IPS DF 6.9 (cell line): ENCODE measurements around the gene HCFC2.

Experiments used
- DNase-seq: peaks from one replicate; pipeline ENCODE4 v3.0.0-alpha.2; 2013; ENCODE audit warnings: low read depth, low spot score
- H3K27ac ChIP-seq: one replicate; pipeline ENCODE4 v1.5.1; 2013; ENCODE audit warnings: low read length, control low read depth
- H3K27me3 ChIP-seq: 2 replicates; pipeline ENCODE4 v1.6.1; 2013; ENCODE audit warnings: mild to moderate bottlenecking, low read length; ENCODE audit not compliant: control insufficient read depth, insufficient read depth
- H3K36me3 ChIP-seq: 2 replicates; pipeline ENCODE4 v1.6.1; 2013; ENCODE audit warnings: low read length; ENCODE audit not compliant: control insufficient read depth, insufficient read depth
- H3K4me1 ChIP-seq: 2 replicates; pipeline ENCODE4 v1.6.1; 2013; ENCODE audit warnings: low read length; ENCODE audit not compliant: control insufficient read depth, insufficient read depth
- H3K4me3 ChIP-seq: 2 replicates; pipeline ENCODE4 v1.5.1; 2013; ENCODE audit warnings: mild to moderate bottlenecking, low read length
- H3K9me3 ChIP-seq: 2 replicates; pipeline ENCODE4 v1.6.1; 2013; ENCODE audit warnings: low read length, inconsistent platforms; ENCODE audit not compliant: control insufficient read depth, insufficient read depth
- WGBS: extraction: QIAGEN DNeasy Blood & Tissue Kit; methylation state at CpG from one replicate; pipeline ENCODE4 v1.1.7; 2013; ENCODE audit warnings: mixed read lengths, missing lambda C conversion rate; ENCODE audit not compliant: insufficient read length, insufficient coverage; 5-methylcytosine and 5-hydroxymethylcytosine counted together

The HCFC2 gene

DNA sequence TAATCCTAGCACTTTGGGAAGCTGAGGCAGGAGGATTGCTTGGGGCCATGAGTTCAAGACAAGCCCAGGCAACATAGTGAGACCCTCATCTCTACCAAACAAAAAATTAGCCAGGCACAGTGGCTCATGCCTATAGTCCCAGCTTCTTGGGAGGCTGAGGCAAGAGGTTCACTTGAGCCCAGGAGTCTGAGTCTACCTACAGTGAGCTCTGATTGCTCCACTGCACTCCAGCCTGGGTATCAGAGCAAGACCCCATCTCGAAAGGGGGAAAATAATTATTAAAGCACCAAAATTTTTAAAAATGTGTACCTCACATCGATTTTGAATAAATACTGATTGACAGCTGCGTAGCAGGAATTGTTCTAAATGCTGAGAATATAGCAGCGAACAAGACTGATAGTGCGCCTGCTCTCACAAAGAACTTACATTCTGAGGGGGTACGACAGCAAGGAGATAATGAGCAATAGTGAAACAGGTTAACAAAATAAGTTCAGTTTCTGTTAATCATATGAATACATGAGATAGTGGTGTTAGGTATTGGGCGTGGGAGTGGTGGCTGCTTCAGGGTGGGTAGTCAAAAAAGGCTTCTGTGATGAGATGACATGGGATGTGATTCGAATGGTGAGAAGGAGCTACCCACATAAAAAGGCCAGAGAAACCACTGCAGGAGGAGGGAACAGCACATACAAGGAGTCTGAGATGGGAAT, 19.6 kb downstream of the HCFC2 start:
- no CpG with 5 or more reads among the region's 8 CpGs for WGBS
- Histone ChIP-seq H3K4me1 (no peaks in the 10 kb centered on the region), H3K4me3 (no peak overlapping the region), H3K27me3 (0 out of 2 replicates have a peak, but pooled peaks cover 2% of the 10 kb centered on the region), H3K36me3 (no peaks in the 10 kb centered on the region), H3K27ac (no peak overlapping the region), H3K9me3 (no peaks in the 10 kb centered on the region)
- DNase-seq = no peak

DNA sequence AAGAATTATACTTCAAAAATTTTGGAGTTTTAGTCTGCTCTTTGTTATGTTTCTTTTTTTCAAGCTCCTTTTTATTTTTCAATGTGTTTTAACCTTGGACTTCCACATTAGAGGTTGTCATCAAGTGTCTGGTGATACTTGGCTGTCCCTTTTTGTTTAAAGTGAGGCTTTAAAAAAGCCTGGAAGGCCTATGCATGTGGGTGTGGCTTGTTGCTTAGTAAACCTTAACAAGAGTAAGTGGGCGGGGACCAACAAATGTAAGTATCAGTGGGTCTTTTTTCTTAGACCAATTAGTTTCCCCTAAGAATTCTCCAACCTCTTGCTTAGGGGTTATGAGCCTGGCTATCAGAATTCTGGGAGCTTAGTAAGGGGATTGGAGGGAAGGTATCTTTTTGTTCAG, 26.4 kb downstream of the HCFC2 start:
- H3K27ac ChIP-seq = no peak overlapping the region
- no peaks in the 10 kb centered on the region for H3K9me3 ChIP-seq
- no peaks in the 10 kb centered on the region for H3K27me3 ChIP-seq
- no peak for DNase-seq
- no CpG with 5 or more reads among the region's 1 CpG for WGBS
- H3K36me3 ChIP-seq = no peaks in the 10 kb centered on the region
- H3K4me3 ChIP-seq = no peak overlapping the region
- H3K4me1 ChIP-seq = no peaks in the 10 kb centered on the region

DNA sequence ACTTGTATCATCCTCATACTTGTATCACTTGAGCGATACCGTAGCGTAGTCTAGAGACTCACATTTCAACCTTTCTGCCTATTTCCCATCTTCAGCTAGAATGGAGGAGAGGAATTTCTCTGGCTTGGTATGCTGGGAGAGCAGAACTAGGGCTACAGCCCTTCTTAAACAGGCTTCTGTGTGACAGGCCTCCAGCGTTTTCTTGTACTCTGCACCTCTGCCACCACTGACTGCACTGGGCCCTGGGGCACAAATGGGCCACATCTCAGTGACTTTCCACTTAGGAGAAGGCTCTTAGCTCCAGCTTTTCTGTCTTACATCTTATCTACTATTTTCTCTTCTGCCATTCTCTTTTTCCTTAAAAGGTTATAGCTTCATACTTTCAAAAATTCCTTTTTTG, 26.8 kb downstream of the HCFC2 start:
- WGBS = no CpG with 5 or more reads among the region's 4 CpGs
- H3K4me3 ChIP-seq = no peak overlapping the region
- H3K9me3 ChIP-seq = no peaks in the 10 kb centered on the region
- no peak overlapping the region for H3K27ac ChIP-seq
- H3K27me3 ChIP-seq = no peaks in the 10 kb centered on the region
- H3K36me3 ChIP-seq = no peaks in the 10 kb centered on the region
- H3K4me1 ChIP-seq = no peaks in the 10 kb centered on the region
- DNase-seq = no peak

DNA sequence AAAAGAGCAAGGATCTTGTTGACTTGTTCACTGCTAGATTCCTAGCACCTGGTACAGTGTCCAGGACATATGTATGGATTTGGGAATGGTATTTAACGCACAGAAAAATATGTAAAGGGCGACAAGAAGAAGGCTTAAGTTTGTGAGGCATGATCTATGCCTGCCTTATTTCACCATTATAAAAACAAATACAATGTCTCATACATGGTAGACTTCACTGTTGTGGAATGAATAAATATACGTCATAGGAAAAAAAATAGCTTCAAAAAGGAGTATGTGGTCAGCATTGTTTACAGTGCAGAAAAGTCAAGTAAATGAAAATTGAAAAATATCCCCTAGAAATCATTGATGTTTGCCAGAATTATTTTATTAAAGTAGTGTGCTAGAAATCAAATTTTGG, 30.0 kb downstream of the HCFC2 start:
- Histone ChIP-seq H3K36me3 (no peaks in the 10 kb centered on the region), H3K27ac (no peak overlapping the region), H3K9me3 (no peaks in the 10 kb centered on the region), H3K4me3 (no peak overlapping the region), H3K27me3 (no peaks in the 10 kb centered on the region), H3K4me1 (no peaks in the 10 kb centered on the region)
- WGBS = no CpG with 5 or more reads among the region's 3 CpGs
- no peak for DNase-seq

DNA sequence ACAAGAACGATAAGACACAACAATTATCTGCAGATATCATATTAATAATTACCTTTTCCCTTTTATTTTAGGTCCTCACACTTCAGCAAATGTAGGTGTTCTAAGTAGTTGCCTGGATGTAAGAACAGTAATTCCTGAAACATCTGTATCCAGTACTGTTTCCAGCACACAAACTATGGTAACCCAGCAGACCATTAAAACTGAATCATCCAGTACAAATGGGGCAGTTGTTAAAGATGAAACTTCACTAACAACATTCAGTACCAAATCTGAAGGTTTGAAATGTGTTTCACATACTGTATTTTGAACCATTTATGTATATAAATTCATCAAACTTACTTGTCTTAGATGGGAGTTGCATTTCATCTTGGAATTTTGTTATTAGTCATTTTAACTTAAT, 31.0 kb downstream of the HCFC2 start:
- WGBS = no CpG with 5 or more reads among the region's 1 CpG
- DNase-seq = no peak
- no peak overlapping the region for H3K27ac ChIP-seq
- H3K4me3 ChIP-seq = no peak overlapping the region
- no peaks in the 10 kb centered on the region for H3K4me1 ChIP-seq
- H3K36me3 ChIP-seq = no peaks in the 10 kb centered on the region
- no peaks in the 10 kb centered on the region for H3K9me3 ChIP-seq
- H3K27me3 ChIP-seq = no peaks in the 10 kb centered on the region

DNA sequence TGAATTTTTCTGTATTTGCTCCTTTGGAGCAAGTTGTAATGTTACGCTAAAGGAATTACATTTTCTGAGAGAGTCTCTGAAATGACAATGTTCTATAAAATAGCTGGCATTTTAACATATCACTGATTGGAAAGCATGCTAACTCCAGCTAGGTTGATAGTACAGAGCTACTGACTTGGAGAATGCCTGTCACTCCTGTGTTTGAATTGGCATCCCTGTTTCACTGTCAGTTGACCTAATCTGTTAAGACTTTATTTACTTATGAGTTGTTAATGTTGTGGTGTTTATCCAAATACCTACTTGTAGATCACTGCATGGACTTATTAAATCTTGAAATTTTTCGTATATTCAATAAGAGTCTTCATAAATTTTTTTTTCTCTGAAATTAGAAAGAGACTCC, 33.6 kb downstream of the HCFC2 start:
- H3K9me3 ChIP-seq = no peaks in the 10 kb centered on the region
- H3K27me3 ChIP-seq = no peaks in the 10 kb centered on the region
- H3K36me3 ChIP-seq = no peaks in the 10 kb centered on the region
- H3K4me1 ChIP-seq = no peaks in the 10 kb centered on the region
- DNase-seq = no peak
- H3K4me3 ChIP-seq = no peak overlapping the region
- WGBS = no CpG with 5 or more reads among the region's 2 CpGs
- H3K27ac ChIP-seq = no peak overlapping the region

DNA sequence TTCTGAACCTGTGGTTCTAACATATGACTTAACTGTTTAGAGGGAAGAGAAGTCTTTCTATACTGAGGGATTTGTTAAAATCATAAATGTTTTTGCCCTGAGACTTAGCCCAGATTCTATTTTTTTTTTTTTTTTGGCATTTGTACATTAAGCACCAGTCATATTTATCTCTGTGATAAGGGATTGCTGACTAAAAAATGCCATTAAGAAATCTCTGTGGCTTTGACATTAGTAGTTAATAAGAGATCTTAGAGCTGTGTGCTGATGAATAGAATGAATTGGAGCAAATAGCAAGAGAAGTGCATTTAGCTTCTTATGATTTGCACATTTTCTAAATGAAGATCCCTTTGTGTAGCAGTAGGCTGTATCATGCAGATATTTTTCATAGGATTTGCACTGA, 41.1 kb downstream of the HCFC2 start:
- H3K4me3 ChIP-seq = no peak overlapping the region
- H3K27ac ChIP-seq = no peak overlapping the region
- no peaks in the 10 kb centered on the region for H3K36me3 ChIP-seq
- no peaks in the 10 kb centered on the region for H3K27me3 ChIP-seq
- H3K9me3 ChIP-seq = no peaks in the 10 kb centered on the region
- H3K4me1 ChIP-seq = peaks cover 3% of the 10 kb centered on the region; the same call in 1 of the 2 replicates
- no peak for DNase-seq

DNA sequence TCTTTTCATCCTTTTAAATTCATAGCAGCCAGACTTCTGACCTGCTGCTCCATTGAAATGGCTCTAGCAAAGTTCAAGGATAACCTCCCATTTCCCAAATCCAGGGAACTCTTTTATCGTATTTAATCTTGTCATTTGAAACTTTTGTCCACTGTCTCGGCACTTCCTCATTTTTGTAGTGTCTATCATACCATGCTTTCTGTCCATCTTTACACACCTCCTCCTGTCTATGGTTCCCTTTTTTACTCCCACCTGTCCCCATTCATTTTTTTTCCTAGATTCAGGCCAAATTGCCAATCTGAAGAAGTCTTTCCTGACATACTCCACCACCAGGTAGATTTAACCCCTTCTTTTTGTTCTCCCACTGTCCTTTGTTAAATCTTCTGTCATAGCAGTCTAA, 42.6 kb downstream of the HCFC2 start:
- Histone ChIP-seq H3K4me3 (no peak overlapping the region), H3K27me3 (no peaks in the 10 kb centered on the region), H3K36me3 (no peaks in the 10 kb centered on the region), H3K4me1 (peaks cover 3% of the 10 kb centered on the region; the same call in 1 of the 2 replicates), H3K27ac (no peak overlapping the region), H3K9me3 (no peaks in the 10 kb centered on the region)
- no peak for DNase-seq
- WGBS = no CpG with 5 or more reads among the region's 2 CpGs

DNA sequence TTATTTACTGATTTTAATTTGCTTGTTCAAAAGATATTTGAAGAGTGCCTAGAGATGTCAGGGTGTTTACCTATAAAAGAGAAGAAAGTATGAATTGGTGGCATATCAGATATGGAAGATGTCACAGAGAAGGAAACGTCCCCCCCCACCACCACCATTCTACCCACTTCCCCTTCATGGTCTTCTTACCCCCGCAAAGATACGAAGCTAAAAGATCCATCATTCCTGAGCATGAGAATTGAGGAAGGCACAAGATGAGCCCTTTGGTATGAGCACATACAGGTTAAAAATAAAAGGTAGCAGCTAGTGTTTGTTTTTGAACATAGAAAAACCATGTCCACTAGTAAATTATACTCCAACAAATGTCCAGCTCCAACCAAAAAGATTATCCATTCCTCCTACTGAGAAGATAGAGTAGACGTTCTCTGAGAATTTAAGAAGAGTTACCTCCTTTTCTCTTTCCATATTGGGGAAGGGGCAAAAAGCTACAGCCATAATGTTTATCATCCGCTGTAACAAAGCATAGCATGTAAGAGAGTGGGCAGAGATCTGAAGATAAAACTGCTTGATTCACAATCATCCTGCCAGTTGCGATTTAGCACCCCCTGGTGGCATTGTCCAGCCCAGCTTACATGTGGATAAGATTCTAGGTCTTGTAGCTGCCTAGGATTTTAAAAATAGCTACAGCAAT, 44.6 kb downstream of the HCFC2 start:
- no CpG with 5 or more reads among the region's 6 CpGs for WGBS
- Histone ChIP-seq H3K27ac (no peak overlapping the region), H3K9me3 (no peaks in the 10 kb centered on the region), H3K36me3 (no peaks in the 10 kb centered on the region), H3K4me1 (peaks cover 3% of the 10 kb centered on the region; the same call in 1 of the 2 replicates), H3K4me3 (no peak overlapping the region), H3K27me3 (no peaks in the 10 kb centered on the region)
- peak; percentile 64 for DNase-seq

DNA sequence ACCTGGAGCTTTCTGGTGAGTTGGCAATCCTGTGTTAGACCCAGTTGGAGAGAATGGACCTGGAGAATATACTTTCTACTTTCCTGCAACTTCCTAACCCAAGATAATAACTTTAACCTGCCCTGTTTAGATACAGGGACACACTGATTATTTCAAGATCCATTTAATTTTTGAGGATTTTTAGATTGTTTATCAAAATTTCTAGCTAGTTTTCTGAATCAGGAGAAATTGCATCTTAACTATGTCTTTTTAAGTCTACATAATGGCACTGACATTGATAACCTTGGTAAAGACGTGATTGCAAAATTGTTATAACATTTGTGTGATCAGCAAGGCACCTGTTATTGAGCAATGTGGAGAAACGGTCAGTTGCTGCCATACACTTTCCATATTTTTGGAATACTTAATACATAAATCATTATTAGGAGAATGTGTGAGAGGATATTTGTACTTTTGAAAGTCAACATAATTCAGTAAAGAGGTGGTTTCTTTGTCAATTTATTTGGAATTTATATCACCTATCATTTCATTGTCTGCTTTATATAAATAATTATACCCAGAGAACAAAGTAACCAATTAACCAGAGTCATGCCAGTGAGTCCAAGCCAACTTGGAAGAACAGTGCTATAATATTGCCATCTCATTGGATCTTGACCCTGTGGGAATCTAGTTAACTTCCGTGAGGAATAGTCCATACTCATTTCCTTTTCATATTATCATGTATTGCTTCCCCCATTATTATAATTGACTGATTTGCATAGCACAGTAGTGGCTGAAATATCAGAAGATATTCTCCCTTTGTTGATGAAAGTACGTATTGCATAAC, 45.3 kb downstream of the HCFC2 start:
- Histone ChIP-seq H3K4me3 (no peak overlapping the region), H3K4me1 (peaks cover 3% of the 10 kb centered on the region; the same call in 1 of the 2 replicates), H3K27ac (no peak overlapping the region), H3K9me3 (no peaks in the 10 kb centered on the region), H3K36me3 (no peaks in the 10 kb centered on the region), H3K27me3 (no peaks in the 10 kb centered on the region)
- DNase-seq = no peak
- WGBS = no CpG with 5 or more reads among the region's 4 CpGs
